ENCODE measurements around the gene NLRP12.
"Not testable (repeated sequence)": the region's sequence is repeated elsewhere in the genome, so short reads cannot be mapped to it uniquely, and the experiment has no call there.

Gene NLRP12

GRCh38 chr19:53773999-53774398, 50.1 kb downstream of the NLRP12 start:
- no peak for DNase-seq

- DNase-seq = peak; percentile 9
These were observed 51.2 kb downstream of the NLRP12 start for GRCh38 chr19:53772943-53773342.

GRCh38 chr19:53771144-53771543, 53.0 kb downstream of the NLRP12 start:
- no peak for DNase-seq

- DNase-seq = not testable (repeated sequence)
These were observed 54.3 kb downstream of the NLRP12 start for GRCh38 chr19:53769696-53770309.

- no peak for DNase-seq
These were observed 55.7 kb downstream of the NLRP12 start for GRCh38 chr19:53768401-53768800.

- not testable (repeated sequence) for DNase-seq
These were observed 65.1 kb downstream of the NLRP12 start for GRCh38 chr19:53758991-53759390.
